GM21447 (cell line): Measurements from ENCODE around the gene NEK5.

Experiments used
- ATAC-seq: cut with Tn5 transposase; IDR thresholded peaks from one replicate; pipeline ENCODE4 v1.9.1; 2021; ENCODE audit not compliant: unreplicated experiment

The NEK5 gene

GRCh38 chr13:52016296-52016695, 112.6 kb downstream of the NEK5 start:
- ATAC-seq, result no peak

DNA sequence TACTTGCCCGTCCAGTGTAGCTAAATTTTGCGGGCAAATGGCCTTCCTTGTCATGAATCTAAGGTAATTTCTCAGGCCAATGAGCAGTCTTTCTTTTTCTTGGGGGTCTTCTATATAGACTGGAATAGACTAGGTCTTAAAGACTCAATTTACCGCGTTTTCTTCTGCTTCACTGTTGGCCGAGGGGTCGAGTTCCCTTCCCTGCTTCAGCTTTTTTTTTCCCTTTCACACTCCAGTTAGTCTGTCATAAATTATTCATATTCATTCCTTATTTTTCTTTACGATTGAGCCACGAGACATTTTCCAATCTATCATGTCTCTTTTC, 116.4 kb downstream of the NEK5 start:
- ATAC-seq, result no peak

DNA sequence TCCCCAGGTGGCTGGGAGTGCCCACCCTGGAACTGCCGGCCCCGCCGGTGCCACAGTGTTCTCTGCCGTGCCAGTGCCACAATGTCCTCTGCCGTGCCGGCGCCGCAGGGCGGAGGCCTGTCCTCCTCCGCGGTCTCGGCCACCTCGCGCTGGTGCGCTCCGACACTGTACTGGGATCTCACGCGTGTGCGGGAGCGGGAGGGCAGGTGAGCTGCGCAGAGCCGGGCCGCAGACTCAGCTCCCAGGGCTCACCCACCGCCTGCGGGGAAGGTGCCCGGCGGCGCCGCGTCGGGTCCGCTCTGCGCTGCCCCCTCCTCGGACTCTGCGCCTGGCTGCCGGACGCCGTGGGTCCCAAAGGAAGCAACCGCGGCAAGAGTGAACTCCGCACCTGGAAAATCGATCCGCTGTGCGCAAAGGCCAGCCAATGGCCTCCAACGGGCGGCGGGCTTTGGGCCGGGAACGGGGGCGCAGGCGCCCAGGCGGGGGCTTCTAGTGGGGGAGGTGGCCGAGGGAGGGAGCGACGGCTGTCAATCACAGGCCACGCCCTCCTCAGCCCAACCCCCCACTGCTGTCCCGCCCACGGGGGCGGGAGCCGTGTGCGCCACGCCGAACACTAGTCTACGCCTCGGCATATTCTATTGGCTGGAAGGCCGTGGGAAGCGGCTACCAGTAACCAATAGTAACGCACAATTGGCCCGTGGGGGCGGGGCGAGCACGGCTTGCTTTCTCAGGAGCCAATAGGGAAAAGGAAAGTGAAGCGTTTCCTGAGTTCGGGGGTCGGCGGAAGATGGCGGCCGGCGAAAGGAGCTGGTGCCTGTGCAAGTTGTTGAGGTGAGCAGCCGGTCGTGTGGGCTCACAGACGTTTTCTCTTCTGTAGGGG, 117.0 kb downstream of the NEK5 start, which contains the start of gene ALG11:
Gene ALG11 (plus strand): TSS at position 767 of the 880 bp plus-strand sequence. CDS start 21 bp downstream, at position 788.
- ATAC-seq, result peak; percentile 99

GRCh38 chr13:52010890-52011631, 117.8 kb downstream of the NEK5 start, which contains the start of gene ATP7B:
ATP7B (minus strand) TSS chr13:52011450; CDS start chr13:52011337, 113 bp downstream.
- ATAC-seq, result peak; percentile 8

DNA sequence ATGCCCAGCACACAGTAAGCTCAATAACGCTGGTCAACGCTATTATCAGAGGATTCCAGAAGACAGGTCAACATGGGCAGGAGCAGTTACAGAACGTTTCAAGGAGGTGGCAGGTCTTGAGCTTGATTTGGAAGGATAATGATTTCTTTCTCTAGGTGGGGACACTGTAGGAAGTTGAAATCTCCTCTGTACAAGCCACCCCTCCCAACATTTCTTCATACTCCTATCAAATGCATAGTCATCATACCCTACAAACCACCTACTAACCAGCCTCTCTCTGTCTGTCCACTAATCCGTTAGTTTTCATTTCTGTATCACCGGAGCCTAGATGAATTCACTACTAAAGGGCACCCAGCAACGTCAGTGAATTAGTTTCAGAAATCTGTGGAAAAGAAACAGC, 118.9 kb downstream of the NEK5 start:
- ATAC-seq, result no peak

DNA sequence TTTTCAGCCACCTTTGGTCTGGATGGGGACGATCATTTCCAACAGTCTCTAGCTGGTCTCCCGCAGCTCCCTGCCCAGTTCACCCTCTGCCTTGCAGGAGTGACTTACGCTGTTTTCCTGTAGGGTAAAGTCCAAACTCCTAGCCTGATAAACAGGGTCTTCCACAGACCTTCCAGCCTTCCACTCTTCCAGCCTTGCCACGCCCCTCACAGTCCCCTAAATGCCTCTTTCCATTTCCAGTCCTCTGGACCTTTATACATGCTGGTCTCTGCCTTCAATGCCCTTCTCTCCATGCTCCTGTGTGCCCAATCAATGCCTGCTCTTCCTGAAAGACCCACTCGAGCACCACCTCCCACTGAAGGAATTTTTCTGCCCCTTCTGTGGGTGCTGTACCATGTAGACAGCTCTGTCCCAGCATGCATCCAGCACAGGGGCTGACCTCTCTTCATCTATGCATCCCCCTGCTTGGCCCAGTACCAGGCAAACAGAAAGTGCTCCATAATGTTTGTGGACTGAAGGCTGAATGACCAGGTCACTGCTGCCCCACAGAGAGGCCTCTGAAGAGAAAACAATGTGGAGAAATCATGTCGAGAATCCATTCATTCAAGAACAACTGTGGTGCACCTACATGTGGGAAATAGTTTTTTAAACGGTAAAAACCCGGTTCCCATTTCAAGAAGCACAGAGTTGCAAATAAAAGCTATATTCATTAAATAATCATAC, 122.2 kb downstream of the NEK5 start:
- no peak for ATAC-seq

DNA sequence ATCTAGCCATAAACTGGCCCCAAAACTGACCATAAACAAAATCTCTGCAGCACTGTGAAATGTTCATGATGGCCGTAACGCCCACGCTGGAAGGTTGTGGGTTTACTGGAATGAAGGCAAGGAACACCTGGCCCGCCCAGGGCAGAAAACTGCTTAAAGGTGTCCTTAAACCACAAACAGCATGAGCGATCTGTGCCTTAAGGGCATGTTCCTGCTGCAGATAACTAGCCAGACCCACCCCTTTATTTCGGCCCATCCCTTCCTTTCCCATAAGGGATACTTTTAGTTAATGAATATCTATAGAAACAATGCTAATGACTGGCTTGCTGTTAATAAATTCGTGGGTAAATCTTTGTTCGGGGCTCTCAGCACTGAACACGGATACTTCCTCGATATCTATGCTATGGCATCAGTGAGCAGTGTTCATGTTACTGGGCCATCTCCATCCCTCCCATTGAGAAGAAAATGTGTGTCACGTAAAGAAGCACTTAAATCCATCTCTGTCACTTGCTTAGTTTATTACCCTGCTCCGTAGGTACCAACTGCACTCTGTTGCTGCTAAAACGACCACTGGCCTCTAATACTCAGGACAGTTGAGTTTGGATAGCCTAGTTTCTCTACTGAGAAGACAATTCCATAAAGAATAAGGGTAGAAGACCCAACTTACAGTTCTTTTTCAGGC, 122.9 kb downstream of the NEK5 start:
- ATAC-seq, result no peak

DNA sequence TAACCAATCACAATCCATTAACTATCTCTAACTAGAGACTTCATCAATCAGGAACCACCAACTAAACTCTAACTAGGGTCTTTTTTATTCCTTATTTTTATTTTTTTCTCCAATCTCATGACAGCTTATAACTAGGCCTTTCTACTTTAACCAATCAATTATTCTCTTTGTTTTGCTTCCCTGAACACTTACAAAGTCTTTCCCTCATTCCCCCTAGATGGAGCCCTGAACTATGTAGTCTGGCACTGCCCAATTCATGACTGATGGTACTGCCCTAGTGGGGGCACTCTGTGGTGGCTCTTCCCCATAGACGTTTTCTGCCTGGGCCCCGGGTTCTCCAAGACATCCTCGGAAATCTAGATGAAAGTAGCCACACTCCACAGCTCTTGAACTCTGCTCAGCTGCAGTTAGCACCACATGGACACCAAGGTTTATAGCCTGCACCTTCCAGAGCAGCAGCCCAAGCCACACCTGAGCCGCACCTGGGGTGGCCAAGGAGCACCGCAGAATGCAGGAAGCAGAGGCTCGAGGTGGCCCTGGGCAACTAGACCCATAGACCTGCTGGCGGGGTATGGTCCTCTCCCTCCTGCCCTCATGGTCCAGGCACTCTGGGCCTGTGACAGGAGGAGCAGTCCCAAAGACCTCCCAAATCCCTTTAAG, 124.2 kb downstream of the NEK5 start:
- ATAC-seq, result no peak

DNA sequence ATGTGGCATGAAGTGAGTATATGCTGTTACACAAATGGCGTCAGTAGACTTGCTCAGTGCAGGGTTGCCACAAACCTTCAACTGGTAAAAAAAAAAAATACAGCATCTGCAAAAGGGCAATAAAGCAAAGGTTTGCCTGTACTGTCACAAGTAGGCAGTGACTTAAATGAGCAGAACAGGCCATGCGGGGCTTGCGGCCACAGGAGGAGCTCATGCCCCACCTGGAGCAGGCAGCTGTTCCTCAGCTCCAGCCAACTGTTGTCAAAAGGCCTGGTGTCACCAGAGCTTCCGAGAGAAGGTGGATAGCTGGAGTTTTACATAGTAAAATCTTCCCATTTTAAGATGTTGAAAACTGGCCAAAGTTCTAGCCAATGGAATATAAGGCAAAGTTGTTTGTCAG, 125.3 kb downstream of the NEK5 start:
- no peak for ATAC-seq

- no peak for ATAC-seq
Measured at GRCh38 chr13:52002361-52002760, 126.5 kb downstream of the NEK5 start.

GRCh38 chr13:52001120-52001731, 127.6 kb downstream of the NEK5 start:
- peak; percentile 89 for ATAC-seq

DNA sequence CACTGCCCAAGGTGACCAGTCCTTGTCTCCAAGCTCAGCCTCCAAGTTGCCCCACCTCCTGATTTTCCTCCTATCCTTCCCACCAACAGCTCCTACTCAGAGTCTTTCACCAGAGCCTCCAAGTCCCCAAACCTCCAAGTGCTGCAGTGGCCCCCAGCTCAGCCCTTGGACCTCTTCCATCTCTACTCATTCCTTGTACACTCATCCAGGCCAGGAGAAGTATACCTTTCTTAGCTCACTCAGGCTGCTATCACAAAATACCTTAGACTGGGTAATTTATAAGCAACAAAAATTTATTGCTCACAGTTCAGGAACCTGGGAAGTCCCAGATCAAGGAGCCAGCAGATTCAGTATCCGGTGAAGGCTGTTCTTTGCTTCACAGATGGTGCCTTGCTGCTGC, 129.0 kb downstream of the NEK5 start:
- ATAC-seq, result no peak

DNA sequence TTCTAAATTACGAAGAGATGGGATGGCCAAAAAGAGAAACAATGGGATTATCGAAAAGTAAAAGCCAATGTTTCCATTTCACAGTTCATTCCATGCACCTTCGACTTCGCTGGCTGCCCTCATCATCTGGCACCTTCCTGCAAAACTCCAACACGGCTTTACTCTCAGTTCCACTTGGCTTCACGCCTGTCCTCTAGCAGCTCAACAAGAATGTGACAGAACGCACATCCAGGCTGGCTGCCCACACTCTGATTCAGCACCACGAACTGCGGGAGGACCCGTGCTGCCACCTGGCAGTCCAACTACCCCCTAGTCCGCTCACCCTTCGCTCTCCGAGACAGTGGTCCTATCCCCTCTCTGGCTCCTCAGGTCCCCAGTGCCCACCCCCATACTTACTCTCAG, 129.4 kb downstream of the NEK5 start:
- no peak for ATAC-seq

DNA sequence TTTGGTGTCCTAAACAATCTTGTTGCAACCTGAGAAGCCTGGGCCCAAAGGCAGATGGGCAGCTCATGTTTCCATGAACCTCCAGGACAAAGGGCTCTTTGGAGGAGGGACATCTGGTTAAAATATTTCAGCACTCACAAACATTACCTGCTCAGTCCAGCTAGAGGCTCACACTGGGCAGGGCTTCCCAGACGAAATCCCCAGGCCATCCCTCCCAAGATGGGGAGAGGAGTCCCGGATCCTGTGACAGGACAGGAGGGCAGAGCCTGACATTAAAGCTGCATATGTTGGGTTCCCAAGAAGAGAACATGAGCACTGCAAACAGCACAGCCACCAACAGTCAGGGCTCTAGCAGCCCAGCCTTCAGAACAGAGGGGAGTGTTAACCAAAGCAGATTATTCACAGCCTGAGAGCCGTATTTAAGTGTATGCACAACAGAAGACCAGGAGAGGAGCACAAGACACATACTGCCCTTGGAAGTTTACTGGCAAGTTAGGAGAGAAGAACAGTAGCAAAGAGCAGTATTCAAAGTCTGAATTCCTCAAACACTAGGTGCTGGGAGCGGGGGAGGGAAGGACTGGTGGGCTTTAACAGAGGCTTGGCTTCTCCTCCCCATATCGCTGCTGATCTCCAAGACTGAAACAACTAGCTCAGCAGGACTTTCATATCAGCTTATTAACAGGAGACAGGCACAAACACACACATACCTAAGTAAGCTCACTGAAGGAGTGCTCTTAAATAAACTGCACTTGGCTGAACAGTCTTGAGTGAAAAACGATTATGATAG, 130.0 kb downstream of the NEK5 start:
- no peak for ATAC-seq

GRCh38 chr13:51997641-51998330, 131.1 kb downstream of the NEK5 start:
- ATAC-seq, result no peak

GRCh38 chr13:51997186-51997585, 131.7 kb downstream of the NEK5 start:
- ATAC-seq, result no peak

DNA sequence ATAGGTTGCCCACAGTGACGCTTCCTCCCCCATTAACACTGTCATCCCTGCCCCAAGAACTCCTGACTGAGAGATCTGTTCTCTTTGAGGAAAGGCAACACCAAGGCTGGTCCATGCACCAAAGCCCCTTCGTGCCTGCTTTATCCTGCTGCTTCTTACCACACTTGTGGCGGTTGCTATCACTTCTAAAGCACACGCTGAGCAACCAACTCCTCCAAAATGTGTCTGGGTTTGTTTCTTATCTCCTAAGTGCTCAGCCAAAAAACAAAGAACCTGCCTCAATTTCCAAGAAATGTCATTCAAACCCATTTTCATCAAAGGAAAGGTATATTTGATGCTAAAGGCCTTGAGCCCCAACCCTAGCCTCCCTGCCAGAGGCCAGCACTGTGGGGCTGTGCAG, 132.2 kb downstream of the NEK5 start:
- no peak for ATAC-seq

DNA sequence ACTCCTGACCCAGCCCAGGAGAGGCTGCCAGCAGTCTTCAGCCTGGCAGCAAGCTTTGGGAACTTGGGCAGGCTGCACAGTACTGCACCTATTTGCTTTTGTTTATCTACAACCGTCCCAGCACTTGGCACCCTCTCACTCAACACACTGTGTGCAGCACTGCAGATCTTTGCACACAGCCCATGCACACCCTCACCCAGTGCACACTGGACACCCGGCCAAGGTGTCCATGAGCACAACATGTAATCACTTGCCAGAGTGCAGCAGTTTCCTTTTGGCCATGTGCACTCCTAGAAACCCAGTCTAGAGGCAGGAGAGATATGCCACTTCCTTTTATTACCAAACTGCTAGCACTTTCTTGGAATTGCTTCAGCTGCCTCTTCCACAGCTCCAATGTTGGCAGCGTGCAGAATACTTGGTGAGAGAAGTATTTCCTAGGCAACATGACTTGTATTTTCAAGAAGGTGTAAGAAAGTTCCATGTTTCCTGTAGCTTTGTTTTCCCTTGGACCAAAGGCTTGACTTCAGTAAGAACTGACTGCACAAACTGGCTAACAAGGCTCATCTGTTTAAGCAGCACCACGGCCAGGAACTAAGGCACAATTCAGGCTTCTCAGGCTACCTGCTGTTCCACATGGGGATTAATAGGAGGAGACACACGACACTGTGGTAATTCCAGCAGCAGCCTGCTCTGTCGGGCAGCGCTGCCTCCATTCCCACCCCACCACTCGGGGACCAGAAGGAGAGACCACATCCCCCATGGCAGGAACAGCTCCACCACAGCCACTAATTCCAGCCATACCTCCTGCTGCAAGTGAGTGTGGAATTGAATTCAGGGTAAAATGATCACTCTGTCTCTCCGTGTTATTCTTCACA, 133.0 kb downstream of the NEK5 start:
- ATAC-seq, result no peak
